ENCODE measurements around the gene MST1. TPM values are rescaled to one million over a fixed set of nuclear protein-coding genes. Genes with fewer than 3 reads are reported as not detected.
"Not testable (repeated sequence)": the region's sequence is repeated elsewhere in the genome, so short reads cannot be mapped to it uniquely, and the experiment has no call there.

Gene MST1
- total RNA-seq, 3 donors from 2014 or later, result 9.3 to 23.6 (median 21.2) TPM

DNA sequence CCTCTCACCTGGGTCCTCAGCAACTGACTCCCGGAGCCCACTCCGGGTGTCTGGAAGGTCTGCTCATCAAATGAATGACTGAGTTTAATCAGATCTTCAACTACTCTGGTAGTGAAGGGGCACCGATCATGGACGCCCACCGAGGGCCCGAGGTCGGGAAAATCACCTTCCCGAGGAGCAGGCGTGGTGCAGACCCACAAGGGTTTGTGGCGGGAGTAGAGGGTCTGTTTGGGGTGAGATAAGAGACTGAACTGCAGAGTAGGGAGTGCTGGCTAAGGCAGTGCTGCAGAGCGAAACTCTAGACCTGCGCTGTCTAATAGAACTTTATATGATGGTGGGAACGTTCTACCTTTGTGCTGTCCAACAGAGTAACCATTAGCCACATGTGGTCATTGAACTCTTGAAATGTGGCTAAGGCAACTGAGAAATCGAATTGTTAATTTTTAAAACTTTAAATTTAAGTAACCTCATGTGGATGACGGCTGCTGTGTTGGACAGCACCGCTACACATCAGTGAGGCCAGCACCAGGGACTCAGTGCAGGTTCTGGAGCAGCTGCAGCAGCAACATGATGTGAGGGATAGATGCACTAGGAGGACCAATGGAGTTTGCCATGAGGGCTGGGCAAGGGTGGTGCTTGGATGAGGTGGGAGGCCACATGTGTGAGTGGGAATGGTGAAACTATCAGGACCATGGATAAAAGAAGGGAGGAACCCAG, 792 bp upstream of the MST1 start:
- intact Hi-C loops (cut with DNase I; ENCODE audit: low total_unique reads); DNase-seq (ENCODE audit: low spot score in 2 of 2); H3K9me3 ChIP-seq; H3K4me1 ChIP-seq; H3K27me3 ChIP-seq; H3K36me3 ChIP-seq: not testable (repeated sequence)
- peak overlapping the region; percentile 84 to 87 for H3K27ac ChIP-seq
- peak overlapping the region; percentile 86 to 89 (median 88) for H3K4me3 ChIP-seq

DNA sequence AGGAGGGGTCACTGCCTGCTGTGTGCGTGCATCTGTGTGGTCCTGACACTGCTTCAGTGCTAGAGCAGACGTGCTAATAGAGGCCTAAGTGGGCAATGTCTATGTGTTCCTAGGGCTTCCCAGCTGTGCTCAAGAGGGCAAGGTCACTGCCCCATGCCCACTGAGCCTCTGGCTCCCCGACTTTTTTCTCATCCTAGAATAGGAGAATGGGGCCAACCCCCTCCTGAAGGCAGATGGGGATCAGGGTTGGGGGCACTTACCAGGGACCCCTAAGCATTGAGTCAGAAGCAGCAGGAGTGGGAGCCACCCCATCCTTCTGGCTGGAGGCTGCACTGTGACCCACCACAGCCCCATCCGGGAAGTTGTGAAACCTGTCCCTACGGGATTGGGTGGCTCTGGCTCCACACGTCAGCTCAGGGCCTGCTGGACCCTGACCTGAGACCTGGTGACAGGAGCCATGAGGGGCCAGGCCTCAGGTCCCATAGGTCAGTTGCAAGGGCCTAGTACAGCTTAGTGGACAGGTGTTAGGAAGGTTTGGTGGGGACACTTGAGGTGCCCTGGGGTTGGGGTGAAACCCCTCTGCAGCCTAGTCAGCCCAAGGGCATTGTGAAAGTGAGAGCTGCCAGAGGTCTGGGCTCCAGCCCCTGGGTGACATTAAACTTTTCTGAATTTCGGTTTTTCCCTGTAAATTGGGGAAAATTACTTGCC, 782 bp downstream of the MST1 start:
- peak overlapping the region; percentile 84 to 87 for H3K27ac ChIP-seq
- H3K4me3 ChIP-seq, result peak overlapping the region; percentile 86 to 89 (median 88)
- H3K27me3 ChIP-seq; H3K36me3 ChIP-seq; intact Hi-C loops (cut with DNase I; ENCODE audit: low total_unique reads); H3K4me1 ChIP-seq; H3K9me3 ChIP-seq; DNase-seq (ENCODE audit: low spot score in 2 of 2): not testable (repeated sequence)

DNA sequence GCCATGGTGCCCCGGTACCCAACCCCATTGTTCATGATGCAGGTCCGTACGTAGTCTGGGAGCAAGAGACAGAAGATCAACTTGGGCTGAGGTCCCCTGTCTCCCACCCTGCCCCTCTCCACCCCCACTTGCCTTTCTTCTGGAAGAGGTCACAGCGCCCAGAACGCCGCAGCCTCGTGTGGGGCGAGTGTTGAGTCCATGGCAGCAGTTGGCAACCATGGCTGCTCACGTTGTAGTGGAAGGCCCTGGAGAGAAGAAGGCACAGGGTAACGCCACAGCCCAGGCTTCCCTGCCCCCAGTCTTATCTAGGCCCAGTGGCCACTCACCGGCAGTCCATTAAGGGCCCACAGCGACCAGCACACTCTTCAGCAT, 1.9 kb downstream of the MST1 start:
- H3K27me3 ChIP-seq; H3K9me3 ChIP-seq; H3K4me1 ChIP-seq; intact Hi-C loops (cut with DNase I; ENCODE audit: low total_unique reads); H3K27ac ChIP-seq; H3K36me3 ChIP-seq; DNase-seq (ENCODE audit: low spot score in 2 of 2); H3K4me3 ChIP-seq: not testable (repeated sequence)

DNA sequence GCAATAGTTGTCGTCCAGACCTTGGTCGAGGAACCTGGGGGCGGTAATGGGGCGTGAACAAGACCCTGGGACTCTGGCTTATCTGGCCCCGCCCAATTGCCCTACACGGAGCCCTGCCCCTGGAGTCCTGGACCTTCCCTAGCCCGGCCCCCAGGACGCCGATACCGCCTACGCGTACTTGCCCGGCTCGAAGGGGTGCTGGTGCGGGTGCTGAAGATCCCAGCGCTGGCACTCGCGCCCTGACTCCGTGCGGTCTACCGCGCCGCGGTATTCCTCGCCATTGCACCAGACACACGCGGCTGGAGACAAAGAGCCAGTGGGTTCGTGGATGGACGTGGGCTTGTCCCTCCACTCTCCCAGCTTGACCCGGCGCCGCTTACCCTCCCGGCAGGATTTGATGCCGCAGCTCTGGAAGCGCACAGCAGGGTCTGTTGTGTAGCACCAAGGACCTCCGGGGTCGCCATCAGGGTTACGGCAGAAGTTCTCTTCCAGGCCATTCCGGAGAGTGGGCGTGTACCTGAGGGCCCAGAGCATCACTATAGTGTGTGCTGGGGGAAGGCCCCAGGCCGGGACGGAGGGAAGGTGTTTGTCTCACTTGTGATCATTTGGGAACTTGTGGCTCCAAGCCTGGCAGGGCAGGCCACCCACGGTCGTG, 2.4 kb downstream of the MST1 start:
- H3K36me3 ChIP-seq; H3K4me1 ChIP-seq; intact Hi-C loops (cut with DNase I; ENCODE audit: low total_unique reads); H3K27me3 ChIP-seq; H3K9me3 ChIP-seq: not testable (repeated sequence)
- peak overlapping the region; percentile 15 to 66 (median 54) for H3K4me3 ChIP-seq
- peak; percentile 56 to 58 for DNase-seq (ENCODE audit: low spot score in 2 of 2)
- peak overlapping the region; percentile 52 to 68 for H3K27ac ChIP-seq

DNA sequence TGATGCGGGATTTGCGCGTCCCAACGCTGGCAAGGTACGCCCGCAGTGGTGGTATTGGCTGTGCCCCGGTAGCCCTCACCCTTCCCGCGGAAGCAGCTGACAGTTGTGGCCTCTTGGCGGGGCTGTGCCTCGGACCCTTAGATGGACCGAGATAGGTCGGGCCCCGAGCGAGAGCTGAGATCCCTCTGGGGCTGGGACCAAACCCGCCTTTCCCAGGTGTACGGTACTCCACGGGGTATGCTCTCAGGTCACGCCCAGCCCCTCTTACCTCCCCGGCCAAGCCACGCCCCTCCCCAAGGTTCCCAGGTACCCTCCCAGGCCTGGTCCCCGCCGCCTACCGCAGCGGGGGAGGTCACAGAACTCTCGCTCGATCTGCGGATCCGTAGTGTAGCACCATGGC, 2.9 kb downstream of the MST1 start:
- H3K27me3 ChIP-seq; H3K36me3 ChIP-seq; H3K9me3 ChIP-seq; intact Hi-C loops (cut with DNase I; ENCODE audit: low total_unique reads); H3K4me1 ChIP-seq: not testable (repeated sequence)
- H3K4me3 ChIP-seq, result peak overlapping the region; percentile 15 to 66 (median 54)
- peak; percentile 55 to 76 for DNase-seq (ENCODE audit: low spot score in 2 of 2)
- H3K27ac ChIP-seq, result peak overlapping the region; percentile 52 to 68

DNA sequence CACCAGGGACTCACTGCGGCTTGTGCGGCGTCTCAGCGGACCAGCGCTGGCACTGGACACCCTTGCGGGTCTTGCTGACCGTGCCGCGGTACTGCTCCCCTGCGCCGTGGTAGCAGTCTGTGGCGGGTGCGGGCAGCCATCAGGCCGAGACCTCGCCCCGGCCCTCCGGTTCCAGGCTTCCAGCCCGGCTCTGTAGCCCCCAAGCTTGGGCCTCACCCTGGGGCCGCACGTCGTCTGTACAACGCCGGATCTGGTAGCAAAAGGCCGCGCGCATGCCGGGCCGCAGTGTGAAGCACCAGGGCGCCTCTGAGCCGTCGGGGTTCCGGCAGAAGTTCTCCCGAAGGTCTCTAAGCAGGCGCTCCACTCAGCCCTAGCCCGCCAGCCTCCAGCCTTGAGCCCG, 3.4 kb downstream of the MST1 start:
- Histone ChIP-seq H3K27ac (peak overlapping the region in 1 of 2 donors; percentile 68), H3K4me3 (peak overlapping the region in 2 of 3 donors; percentile 54 to 66)
- H3K4me1 ChIP-seq; H3K36me3 ChIP-seq; DNase-seq (ENCODE audit: low spot score in 2 of 2); H3K9me3 ChIP-seq; intact Hi-C loops (cut with DNase I; ENCODE audit: low total_unique reads); H3K27me3 ChIP-seq: not testable (repeated sequence)

DNA sequence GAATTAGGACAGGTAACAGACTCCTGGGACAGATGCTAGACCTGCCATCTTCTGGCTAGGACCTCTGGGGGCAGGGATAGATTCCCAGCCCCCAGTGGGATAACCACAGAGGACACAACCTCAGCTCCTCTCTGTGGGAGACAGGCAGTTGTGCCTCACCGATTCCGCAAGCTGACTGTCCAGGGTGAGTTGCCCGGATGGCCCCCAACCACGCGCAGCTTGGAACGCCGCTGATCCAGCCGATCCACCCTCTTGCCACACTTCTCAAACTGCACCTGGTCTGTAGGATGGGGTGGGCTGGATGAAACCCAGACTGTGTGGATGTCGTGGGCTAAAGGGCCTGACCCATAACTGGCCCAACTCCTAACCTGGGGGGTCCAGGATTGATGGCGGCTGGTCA, 4.2 kb downstream of the MST1 start:
- H3K9me3 ChIP-seq; H3K4me1 ChIP-seq; H3K27me3 ChIP-seq; H3K36me3 ChIP-seq; intact Hi-C loops (cut with DNase I; ENCODE audit: low total_unique reads); H3K4me3 ChIP-seq; DNase-seq (ENCODE audit: low spot score in 2 of 2); H3K27ac ChIP-seq: not testable (repeated sequence)

DNA sequence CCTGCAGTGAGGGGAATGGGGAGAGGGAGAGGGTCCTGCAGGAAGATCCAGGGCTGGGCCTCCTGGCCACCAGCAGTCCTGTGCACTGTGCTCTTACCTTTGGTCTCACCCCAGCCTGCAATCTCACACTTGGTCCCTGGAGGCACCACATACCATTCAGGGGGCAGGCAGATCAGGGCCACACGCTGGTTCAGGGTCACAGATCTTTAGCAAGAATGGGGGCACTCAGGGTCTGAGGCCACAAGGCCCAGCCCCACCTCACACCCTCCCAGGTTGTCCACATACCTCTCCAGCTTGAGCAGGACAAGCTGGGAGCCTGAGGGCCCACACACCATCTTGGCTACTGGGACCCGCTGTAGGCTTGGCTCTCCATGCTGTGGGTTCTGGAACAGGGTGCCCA, 4.8 kb downstream of the MST1 start:
- H3K27ac ChIP-seq; H3K27me3 ChIP-seq; intact Hi-C loops (cut with DNase I; ENCODE audit: low total_unique reads); H3K36me3 ChIP-seq; H3K9me3 ChIP-seq; H3K4me3 ChIP-seq; DNase-seq (ENCODE audit: low spot score in 2 of 2); H3K4me1 ChIP-seq: not testable (repeated sequence)

DNA sequence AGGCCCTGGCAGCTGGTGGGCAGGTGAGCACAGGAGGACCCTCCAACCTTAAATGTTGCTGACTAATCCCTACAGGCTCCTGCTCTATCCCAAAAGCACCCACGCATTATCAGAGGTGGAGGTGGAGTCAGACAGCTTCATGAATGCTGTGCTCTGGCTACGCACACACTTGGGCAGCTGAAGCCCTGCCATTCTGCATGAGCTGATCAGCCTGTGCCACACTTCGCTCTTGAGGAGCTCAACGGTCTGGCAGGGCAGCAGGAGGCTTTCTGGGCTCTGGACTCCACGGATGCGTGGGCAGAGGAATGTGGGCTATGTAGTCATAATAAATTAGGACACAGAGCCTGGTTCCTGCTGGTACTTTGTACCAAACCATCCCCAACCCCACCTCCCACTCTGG, 6.1 kb downstream of the MST1 start:
- peaks cover 8% of the 10 kb centered on the region for H3K36me3 ChIP-seq
- H3K4me1 ChIP-seq, result no peaks in the 10 kb centered on the region
- TF ChIP-seq POLR2AphosphoS5 (IDR thresholded peaks at IDR 0.05) (no peak), POLR2A (IDR thresholded peaks at IDR 0.05) (no peak)
- TF ChIP-seq, protein P1, sequence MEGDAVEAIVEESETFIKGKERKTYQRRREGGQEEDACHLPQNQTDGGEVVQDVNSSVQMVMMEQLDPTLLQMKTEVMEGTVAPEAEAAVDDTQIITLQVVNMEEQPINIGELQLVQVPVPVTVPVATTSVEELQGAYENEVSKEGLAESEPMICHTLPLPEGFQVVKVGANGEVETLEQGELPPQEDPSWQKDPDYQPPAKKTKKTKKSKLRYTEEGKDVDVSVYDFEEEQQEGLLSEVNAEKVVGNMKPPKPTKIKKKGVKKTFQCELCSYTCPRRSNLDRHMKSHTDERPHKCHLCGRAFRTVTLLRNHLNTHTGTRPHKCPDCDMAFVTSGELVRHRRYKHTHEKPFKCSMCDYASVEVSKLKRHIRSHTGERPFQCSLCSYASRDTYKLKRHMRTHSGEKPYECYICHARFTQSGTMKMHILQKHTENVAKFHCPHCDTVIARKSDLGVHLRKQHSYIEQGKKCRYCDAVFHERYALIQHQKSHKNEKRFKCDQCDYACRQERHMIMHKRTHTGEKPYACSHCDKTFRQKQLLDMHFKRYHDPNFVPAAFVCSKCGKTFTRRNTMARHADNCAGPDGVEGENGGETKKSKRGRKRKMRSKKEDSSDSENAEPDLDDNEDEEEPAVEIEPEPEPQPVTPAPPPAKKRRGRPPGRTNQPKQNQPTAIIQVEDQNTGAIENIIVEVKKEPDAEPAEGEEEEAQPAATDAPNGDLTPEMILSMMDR (IDR thresholded peaks at IDR 0.05), result no peak
- H3K9me3 ChIP-seq, result no peaks in the 10 kb centered on the region
- no peak overlapping the region for H3K4me3 ChIP-seq
- H3K27ac ChIP-seq, result no peak overlapping the region
- intact Hi-C loops (cut with DNase I; ENCODE audit: low total_unique reads), result no loop called here
- DNase-seq (ENCODE audit: low spot score in 2 of 2), result no peak
- H3K27me3 ChIP-seq, result no peaks in the 10 kb centered on the region

Data from breast epithelium (tissue), 4 donors.